ENCODE results near the gene VPS13C.
A peak's percentile ranks its signal among the peaks of the same experiment; 100 is the strongest.

DNA sequence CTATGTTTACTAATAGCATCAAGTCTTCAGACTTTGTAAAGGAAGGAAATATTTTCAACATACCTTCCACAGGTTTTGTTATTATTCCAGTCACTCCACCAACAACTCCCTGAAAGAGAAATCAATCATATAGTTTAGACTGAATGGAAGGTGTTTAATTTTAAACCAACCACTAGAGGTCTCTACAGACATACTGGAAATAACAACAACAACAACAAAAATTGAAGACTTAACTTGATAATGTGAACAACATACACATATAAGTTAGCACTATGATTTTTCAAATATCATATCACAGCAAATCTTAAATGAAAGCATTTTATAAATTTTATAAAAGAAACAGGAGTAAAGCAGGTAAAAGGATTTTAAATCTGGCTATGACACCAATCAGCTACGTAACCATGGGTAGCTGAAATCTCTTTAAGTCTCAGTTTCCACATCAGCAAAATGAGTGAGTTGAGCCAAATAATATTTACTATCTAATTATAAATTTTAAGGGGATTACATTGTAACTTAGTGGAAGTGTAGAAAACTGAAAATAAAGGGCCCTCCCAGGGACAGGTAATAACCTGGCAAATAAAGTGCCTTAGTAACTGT lies 188.2 kb downstream of the VPS13C start:
- TF ChIP-seq, protein P1, sequence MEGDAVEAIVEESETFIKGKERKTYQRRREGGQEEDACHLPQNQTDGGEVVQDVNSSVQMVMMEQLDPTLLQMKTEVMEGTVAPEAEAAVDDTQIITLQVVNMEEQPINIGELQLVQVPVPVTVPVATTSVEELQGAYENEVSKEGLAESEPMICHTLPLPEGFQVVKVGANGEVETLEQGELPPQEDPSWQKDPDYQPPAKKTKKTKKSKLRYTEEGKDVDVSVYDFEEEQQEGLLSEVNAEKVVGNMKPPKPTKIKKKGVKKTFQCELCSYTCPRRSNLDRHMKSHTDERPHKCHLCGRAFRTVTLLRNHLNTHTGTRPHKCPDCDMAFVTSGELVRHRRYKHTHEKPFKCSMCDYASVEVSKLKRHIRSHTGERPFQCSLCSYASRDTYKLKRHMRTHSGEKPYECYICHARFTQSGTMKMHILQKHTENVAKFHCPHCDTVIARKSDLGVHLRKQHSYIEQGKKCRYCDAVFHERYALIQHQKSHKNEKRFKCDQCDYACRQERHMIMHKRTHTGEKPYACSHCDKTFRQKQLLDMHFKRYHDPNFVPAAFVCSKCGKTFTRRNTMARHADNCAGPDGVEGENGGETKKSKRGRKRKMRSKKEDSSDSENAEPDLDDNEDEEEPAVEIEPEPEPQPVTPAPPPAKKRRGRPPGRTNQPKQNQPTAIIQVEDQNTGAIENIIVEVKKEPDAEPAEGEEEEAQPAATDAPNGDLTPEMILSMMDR (IDR thresholded peaks at IDR 0.05), result peak in 4 of 5 experiments; percentile 27 to 51 (median 34)
- no peak for TF ChIP-seq POLR2A (IDR thresholded peaks at IDR 0.05)

Data from tibial nerve (tissue), 3 donors.